Activated CD8-positive, alpha-beta T cell treated with anti-CD3 and anti-CD28 coated beads, Interleukin-2, amount 10 ng/mL, durations not matched to agents 7 days and 5 days (primary cell): ENCODE results near the gene ARG1. TPM values are rescaled to one million over a fixed set of nuclear protein-coding genes. Genes with fewer than 3 reads are reported as not detected.

Experiments used
- ATAC-seq: fragments of 150-1000 bp; cut with Tn5 transposase; one replicate; pipeline ENCODE4 v1.10.0; 2021; ENCODE audit warnings: moderate library complexity
- CTCF ChIA-PET: fragments of 350-600 bp; sonication (Branson Sonifier 250); formaldehyde crosslinking; loops from one replicate; lab custom pipeline; 2021; ENCODE audit warnings: antibody characterized with exemption; lab: Charles Lee
- POLR2A ChIA-PET: fragments of 350-600 bp; sonication (Branson Sonifier 250); formaldehyde crosslinking; loops from one replicate; lab custom pipeline; 2021; ENCODE audit warnings: antibody characterized with exemption; lab: Charles Lee
- DNase-seq: peaks from one replicate; pipeline ENCODE4 v3.0.0-alpha.2; 2020
- H3K27ac Mint-ChIP-seq: one replicate; pipeline ENCODE4 v1.8.0; 2021; ENCODE audit warnings: mild to moderate bottlenecking, mixed read lengths
- H3K27me3 Mint-ChIP-seq: one replicate; pipeline ENCODE4 v1.8.0; 2021; ENCODE audit warnings: low read depth, mixed read lengths
- H3K36me3 Mint-ChIP-seq: one replicate; pipeline ENCODE4 v1.8.0; 2021; ENCODE audit warnings: low read depth, mixed read lengths
- H3K4me1 Mint-ChIP-seq: one replicate; pipeline ENCODE4 v1.8.0; 2021; ENCODE audit warnings: low read depth, mixed read lengths
- H3K4me3 Mint-ChIP-seq: one replicate; pipeline ENCODE4 v1.8.0; 2021; ENCODE audit warnings: mild to moderate bottlenecking, mixed read lengths
- H3K9me3 Mint-ChIP-seq: one replicate; pipeline ENCODE4 v1.8.0; 2022; ENCODE audit warnings: mixed read lengths; ENCODE audit not compliant: insufficient read depth
- total RNA-seq, 2 experiments: library from RNA; stranded (reverse); gene quantifications; one replicate each; pipeline ENCODE4 v1.2.3, GENCODE V29; 2021

ARG1 gene
- total RNA-seq, 2 experiments from 2014 or later, result not detected

DNA sequence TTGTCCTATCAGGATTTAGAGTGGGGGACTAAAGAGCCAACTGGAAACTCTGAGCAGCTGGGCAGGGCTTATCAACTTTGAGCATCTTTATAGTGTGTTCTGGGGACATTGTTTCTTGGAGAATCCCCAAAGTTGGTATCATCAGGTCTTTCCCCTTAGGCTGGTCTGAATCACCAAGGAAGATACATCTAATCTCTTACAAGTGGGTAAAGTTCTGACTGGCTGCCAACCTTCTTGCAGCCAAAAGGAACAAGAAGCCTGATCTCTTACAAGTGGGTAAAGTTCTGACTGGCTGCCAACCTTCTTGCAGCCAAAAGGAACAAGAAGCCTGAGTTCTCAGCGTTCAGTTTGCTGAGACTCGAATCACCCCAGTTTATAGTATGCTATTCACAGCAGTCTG, 56.6 kb downstream of the ARG1 start:
- Mint-ChIP-seq H3K4me3 (no peak overlapping the region), H3K27ac (no peak overlapping the region), H3K27me3 (no peaks in the 10 kb centered on the region), H3K36me3 (peaks cover 5% of the 10 kb centered on the region), H3K4me1 (peaks cover 27% of the 10 kb centered on the region), H3K9me3 (no peaks in the 10 kb centered on the region)
- ChIA-PET CTCF (interaction anchor here (1.3 to 4.7 kb wide), 8 partner anchors 9 to 745 kb away, joined by 4 to 75 read pairs (median 8); partner anchors contain the start of gene ENPP3), POLR2A (interaction anchor here (1.4 kb wide), 1 partner anchor 10 kb away, joined by 4 read pairs; no protein-coding TSS in a partner anchor)
- DNase-seq (no peak), ATAC-seq (no peak)

GRCh38 chr6:131631625-131632289, 58.7 kb downstream of the ARG1 start:
- Mint-ChIP-seq H3K4me3 (no peak overlapping the region), H3K4me1 (peaks cover 20% of the 10 kb centered on the region), H3K27ac (no peak overlapping the region), H3K9me3 (no peaks in the 10 kb centered on the region), H3K36me3 (no peaks in the 10 kb centered on the region), H3K27me3 (peaks cover 3% of the 10 kb centered on the region)
- DNase-seq (no peak), ATAC-seq (no peak)
- ChIA-PET POLR2A (no interaction called here), CTCF (no interaction called here)

Other genes starting within 250 kb of the ARG1 start
- 10 to 100 TPM; 26.1 to 27.8 TPM for gene MED23, start 55.0 kb downstream of the ARG1 start, total RNA-seq
- gene ENPP3, start 64.1 kb downstream of the ARG1 start, total RNA-seq, result under 1 TPM; 0.11 to 0.47 TPM
- not detected for gene OR2A4, start 128.2 kb downstream of the ARG1 start, total RNA-seq
- not detected for gene CTAGE9, start 137.8 kb downstream of the ARG1 start, total RNA-seq
- gene ENPP1, start 234.8 kb downstream of the ARG1 start, total RNA-seq, result under 1 TPM; 0.29 to 0.50 TPM